ENCODE measurements around the gene EVI5L. TPM values are rescaled to one million over a fixed set of nuclear protein-coding genes. Genes with fewer than 3 reads are reported as not detected.

The EVI5L gene
- total and polyA plus RNA-seq, 2 of the 4 experiments (the other 2 are of a cell fraction): 12.7 to 14.6 TPM

GRCh38 chr19:7899751-7900378 lies 69.8 kb downstream of the EVI5L start:
- no peak overlapping the region for H2AFZ ChIP-seq (replicated peaks; ENCODE audit: low read length, poor library complexity)
- 95% methylated on average over 21 of the region's 34 CpGs; no CpG with 5 or more reads in 1 of the 2 experiments for WGBS, 2 experiments (ENCODE audit: extremely low coverage in 2 of 2, insufficient read length in 1 of 2)
- H4K20me1 ChIP-seq (ENCODE audit: insufficient read depth, low read length): peaks cover 8% of the 10 kb centered on the region
- H4K91ac ChIP-seq (ENCODE audit: insufficient read depth, low read depth, low read length): no peak overlapping the region
- dilution Hi-C loops (cut with HindIII; ENCODE audit: low sequenced_read_pairs, unreplicated experiment) (no loop called here), intact Hi-C loops (cut with micrococcal nuclease) (no loop called here), in situ Hi-C loops (cut with MboI; ENCODE audit: low sequenced_read_pairs) (no loop called here)
- no peak overlapping the region for H3K4me3 ChIP-seq (ENCODE audit: insufficient read depth, low read depth, low read length)
- H2BK120ac ChIP-seq (ENCODE audit: low read depth, low read length): no peak overlapping the region
- no peak overlapping the region for H3K18ac ChIP-seq (ENCODE audit: low read depth, low read length)
- CTCF ChIA-PET: no interaction called here
- BruUV-seq (replicated peaks): no TSS peak
- H3K9me3 ChIP-seq (ENCODE audit: control insufficient read depth, insufficient read depth, low read length): no peaks in the 10 kb centered on the region
- no peak overlapping the region for H2BK5ac ChIP-seq (ENCODE audit: low read depth, low read length, poor library complexity, severe bottlenecking)
- no peak overlapping the region for H2BK20ac ChIP-seq (ENCODE audit: low read depth, low read length)
- TF ChIP-seq RCOR1 (IDR thresholded peaks at IDR 0.05; ENCODE audit: insufficient replicate concordance, low read length): no peak
- TF ChIP-seq CEBPB (IDR thresholded peaks at IDR 0.05; ENCODE audit: low read depth, low read length): no peak
- TF ChIP-seq POLR2A (IDR thresholded peaks at IDR 0.05; ENCODE audit: low read depth, low read length): no peak
- TF ChIP-seq CHD1 (IDR thresholded peaks at IDR 0.05; ENCODE audit: low read depth, low read length): no peak
- no peak for TF ChIP-seq MAZ (IDR thresholded peaks at IDR 0.05; ENCODE audit: borderline replicate concordance, low read depth, low read length)
- TF ChIP-seq, protein P1, sequence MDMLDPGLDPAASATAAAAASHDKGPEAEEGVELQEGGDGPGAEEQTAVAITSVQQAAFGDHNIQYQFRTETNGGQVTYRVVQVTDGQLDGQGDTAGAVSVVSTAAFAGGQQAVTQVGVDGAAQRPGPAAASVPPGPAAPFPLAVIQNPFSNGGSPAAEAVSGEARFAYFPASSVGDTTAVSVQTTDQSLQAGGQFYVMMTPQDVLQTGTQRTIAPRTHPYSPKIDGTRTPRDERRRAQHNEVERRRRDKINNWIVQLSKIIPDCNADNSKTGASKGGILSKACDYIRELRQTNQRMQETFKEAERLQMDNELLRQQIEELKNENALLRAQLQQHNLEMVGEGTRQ (IDR thresholded peaks at IDR 0.05; ENCODE audit: low read depth, low read length): no peak
- no peak for TF ChIP-seq ELK1 (IDR thresholded peaks at IDR 0.05; ENCODE audit: borderline replicate concordance, low read depth, low read length)
- TF ChIP-seq SMC3 (IDR thresholded peaks at IDR 0.05; ENCODE audit: low read depth, low read length): no peak
- TF ChIP-seq BHLHE40 (IDR thresholded peaks at IDR 0.05; ENCODE audit: low read depth, low read length): no peak
- no peak for TF ChIP-seq NFE2L2 (IDR thresholded peaks at IDR 0.05; ENCODE audit: low read depth, low read length)
- TF ChIP-seq, protein P2, sequence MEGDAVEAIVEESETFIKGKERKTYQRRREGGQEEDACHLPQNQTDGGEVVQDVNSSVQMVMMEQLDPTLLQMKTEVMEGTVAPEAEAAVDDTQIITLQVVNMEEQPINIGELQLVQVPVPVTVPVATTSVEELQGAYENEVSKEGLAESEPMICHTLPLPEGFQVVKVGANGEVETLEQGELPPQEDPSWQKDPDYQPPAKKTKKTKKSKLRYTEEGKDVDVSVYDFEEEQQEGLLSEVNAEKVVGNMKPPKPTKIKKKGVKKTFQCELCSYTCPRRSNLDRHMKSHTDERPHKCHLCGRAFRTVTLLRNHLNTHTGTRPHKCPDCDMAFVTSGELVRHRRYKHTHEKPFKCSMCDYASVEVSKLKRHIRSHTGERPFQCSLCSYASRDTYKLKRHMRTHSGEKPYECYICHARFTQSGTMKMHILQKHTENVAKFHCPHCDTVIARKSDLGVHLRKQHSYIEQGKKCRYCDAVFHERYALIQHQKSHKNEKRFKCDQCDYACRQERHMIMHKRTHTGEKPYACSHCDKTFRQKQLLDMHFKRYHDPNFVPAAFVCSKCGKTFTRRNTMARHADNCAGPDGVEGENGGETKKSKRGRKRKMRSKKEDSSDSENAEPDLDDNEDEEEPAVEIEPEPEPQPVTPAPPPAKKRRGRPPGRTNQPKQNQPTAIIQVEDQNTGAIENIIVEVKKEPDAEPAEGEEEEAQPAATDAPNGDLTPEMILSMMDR (conservative IDR thresholded peaks at IDR 0.05; ENCODE audit: low read depth, low read length): no peak
- no peak for TF ChIP-seq RAD21 (IDR thresholded peaks at IDR 0.05; ENCODE audit: low read length)
- TF ChIP-seq RFX5 (IDR thresholded peaks at IDR 0.05; ENCODE audit: low read depth, low read length): no peak
- TF ChIP-seq MAFK (IDR thresholded peaks at IDR 0.05; ENCODE audit: low read depth, low read length): no peak
- ATAC-seq (ENCODE audit: low read depth) (no peak), DNase-seq (no peak)
- no peak overlapping the region for H3K56ac ChIP-seq (ENCODE audit: extremely low read depth, insufficient read depth, low read length)
- no peak overlapping the region for H4K8ac ChIP-seq (ENCODE audit: low read depth in 2 of 2, low read length in 2 of 2)
- no peak overlapping the region for H3K4ac ChIP-seq (ENCODE audit: low read depth, low read length)
- H3K27me3 ChIP-seq (ENCODE audit: control insufficient read depth, insufficient read depth, low read length): no peaks in the 10 kb centered on the region
- H3K79me1 ChIP-seq (ENCODE audit: low read depth in 1 of 2, low read length in 2 of 2): peaks cover 9 to 21% of the 10 kb centered on the region in 2 experiments; a peak in 3 of 4 replicates
- peaks cover 10% of the 10 kb centered on the region for H3K9me1 ChIP-seq (ENCODE audit: insufficient read depth, low read length)
- H2BK15ac ChIP-seq (ENCODE audit: low read depth, low read length): no peak overlapping the region
- no peak overlapping the region for H3K4me2 ChIP-seq (ENCODE audit: low read depth, low read length)
- peaks cover 7% of the 10 kb centered on the region for H3K4me1 ChIP-seq (ENCODE audit: control insufficient read depth, insufficient read depth, low read length)
- H3K36me3 ChIP-seq (ENCODE audit: control insufficient read depth, insufficient read depth, low read length): peaks cover 16% of the 10 kb centered on the region
- H3K14ac ChIP-seq (replicated peaks; ENCODE audit: low read depth, low read length): no peak overlapping the region
- H3K23ac ChIP-seq (ENCODE audit: low read depth, low read length): no peak overlapping the region
- no peak overlapping the region for H2AK9ac ChIP-seq (replicated peaks; ENCODE audit: low read depth, low read length, poor library complexity)
- POLR2A ChIA-PET (ENCODE audit: unreplicated experiment): interaction anchor here (0.5 to 0.7 kb wide), 2 partner anchors 14 to 21 kb away, joined by 3 to 9 read pairs; no protein-coding TSS in a partner anchor
- H3K9ac ChIP-seq (ENCODE audit: low read depth, low read length): no peak overlapping the region
- no peak overlapping the region for H4K5ac ChIP-seq (ENCODE audit: low read depth, low read length)
- H2AK5ac ChIP-seq (ENCODE audit: low read depth, low read length): no peak overlapping the region
- H3K27ac ChIP-seq (ENCODE audit: insufficient read depth, low read length): no peak overlapping the region
